ENCODE measurements around the gene CERK. TPM values are rescaled to one million over a fixed set of nuclear protein-coding genes. Genes with fewer than 3 reads are reported as not detected.

The CERK gene
- total and polyA plus RNA-seq, 2 of the 13 experiments (the other 11 are each of a cell fraction or from before 2014, with no cell fraction given): 40.3 to 41.9 TPM

DNA sequence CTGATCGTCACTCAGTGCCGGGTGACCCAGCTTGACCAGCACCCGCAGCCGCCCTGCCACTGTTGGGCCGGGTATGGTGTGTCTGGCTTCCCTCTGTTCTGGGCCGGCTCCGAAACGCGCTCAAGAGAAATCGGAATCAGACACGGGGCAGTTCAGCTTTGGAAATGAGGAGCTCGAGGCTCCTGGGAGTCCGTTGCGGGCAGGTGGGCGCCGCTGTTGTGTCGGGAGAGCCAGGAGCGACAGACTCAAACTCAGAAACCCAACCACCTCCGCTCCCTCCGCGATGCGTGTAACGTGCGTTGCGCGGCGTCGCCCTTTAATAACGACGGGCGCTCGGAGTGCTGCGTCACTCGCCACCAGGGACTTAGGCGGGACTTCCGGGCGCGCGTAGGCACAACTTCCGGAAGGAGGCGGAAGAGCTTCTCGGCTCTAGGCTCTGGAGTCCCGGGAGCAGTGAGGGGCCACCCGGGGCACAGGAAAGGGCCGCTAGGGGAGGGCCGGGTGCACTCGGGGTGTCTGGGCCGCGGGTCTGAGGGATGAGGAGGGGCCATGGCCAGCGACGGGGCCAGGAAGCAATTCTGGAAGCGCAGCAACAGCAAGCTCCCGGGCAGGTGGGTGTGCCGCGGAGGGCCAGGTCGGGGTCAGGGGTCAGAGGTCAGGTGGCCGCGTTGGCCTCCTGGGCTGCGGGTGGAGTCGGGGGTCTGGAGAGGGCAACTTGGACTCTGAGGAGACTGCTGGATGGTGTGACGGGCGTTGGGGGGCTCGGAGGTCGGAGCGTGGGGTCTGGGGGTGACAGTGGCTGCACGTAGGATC is 24.4 kb upstream of the CERK start, which contains the start of gene TBC1D22A (continued):
- TF ChIP-seq, protein P1, sequence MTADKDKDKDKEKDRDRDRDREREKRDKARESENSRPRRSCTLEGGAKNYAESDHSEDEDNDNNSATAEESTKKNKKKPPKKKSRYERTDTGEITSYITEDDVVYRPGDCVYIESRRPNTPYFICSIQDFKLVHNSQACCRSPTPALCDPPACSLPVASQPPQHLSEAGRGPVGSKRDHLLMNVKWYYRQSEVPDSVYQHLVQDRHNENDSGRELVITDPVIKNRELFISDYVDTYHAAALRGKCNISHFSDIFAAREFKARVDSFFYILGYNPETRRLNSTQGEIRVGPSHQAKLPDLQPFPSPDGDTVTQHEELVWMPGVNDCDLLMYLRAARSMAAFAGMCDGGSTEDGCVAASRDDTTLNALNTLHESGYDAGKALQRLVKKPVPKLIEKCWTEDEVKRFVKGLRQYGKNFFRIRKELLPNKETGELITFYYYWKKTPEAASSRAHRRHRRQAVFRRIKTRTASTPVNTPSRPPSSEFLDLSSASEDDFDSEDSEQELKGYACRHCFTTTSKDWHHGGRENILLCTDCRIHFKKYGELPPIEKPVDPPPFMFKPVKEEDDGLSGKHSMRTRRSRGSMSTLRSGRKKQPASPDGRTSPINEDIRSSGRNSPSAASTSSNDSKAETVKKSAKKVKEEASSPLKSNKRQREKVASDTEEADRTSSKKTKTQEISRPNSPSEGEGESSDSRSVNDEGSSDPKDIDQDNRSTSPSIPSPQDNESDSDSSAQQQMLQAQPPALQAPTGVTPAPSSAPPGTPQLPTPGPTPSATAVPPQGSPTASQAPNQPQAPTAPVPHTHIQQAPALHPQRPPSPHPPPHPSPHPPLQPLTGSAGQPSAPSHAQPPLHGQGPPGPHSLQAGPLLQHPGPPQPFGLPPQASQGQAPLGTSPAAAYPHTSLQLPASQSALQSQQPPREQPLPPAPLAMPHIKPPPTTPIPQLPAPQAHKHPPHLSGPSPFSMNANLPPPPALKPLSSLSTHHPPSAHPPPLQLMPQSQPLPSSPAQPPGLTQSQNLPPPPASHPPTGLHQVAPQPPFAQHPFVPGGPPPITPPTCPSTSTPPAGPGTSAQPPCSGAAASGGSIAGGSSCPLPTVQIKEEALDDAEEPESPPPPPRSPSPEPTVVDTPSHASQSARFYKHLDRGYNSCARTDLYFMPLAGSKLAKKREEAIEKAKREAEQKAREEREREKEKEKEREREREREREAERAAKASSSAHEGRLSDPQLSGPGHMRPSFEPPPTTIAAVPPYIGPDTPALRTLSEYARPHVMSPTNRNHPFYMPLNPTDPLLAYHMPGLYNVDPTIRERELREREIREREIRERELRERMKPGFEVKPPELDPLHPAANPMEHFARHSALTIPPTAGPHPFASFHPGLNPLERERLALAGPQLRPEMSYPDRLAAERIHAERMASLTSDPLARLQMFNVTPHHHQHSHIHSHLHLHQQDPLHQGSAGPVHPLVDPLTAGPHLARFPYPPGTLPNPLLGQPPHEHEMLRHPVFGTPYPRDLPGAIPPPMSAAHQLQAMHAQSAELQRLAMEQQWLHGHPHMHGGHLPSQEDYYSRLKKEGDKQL (CRISPR knock-in tag; IDR thresholded peaks at IDR 0.05; ENCODE audit: low read depth): 0 out of 2 replicates have a peak, but pooled peaks have one; percentile 26
- TF ChIP-seq, protein P2, sequence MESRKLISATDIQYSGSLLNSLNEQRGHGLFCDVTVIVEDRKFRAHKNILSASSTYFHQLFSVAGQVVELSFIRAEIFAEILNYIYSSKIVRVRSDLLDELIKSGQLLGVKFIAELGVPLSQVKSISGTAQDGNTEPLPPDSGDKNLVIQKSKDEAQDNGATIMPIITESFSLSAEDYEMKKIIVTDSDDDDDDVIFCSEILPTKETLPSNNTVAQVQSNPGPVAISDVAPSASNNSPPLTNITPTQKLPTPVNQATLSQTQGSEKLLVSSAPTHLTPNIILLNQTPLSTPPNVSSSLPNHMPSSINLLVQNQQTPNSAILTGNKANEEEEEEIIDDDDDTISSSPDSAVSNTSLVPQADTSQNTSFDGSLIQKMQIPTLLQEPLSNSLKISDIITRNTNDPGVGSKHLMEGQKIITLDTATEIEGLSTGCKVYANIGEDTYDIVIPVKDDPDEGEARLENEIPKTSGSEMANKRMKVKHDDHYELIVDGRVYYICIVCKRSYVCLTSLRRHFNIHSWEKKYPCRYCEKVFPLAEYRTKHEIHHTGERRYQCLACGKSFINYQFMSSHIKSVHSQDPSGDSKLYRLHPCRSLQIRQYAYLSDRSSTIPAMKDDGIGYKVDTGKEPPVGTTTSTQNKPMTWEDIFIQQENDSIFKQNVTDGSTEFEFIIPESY (CRISPR knock-in tag; IDR thresholded peaks at IDR 0.05): peak; percentile 57; the same call in 1 of the 2 replicates
- TF ChIP-seq SIN3A (IDR thresholded peaks at IDR 0.05; ENCODE audit: borderline replicate concordance, low read depth, low read length) (peak; percentile 59; the same call in 1 of the 2 replicates), ERF (CRISPR knock-in tag; IDR thresholded peaks at IDR 0.05) (peak; percentile 91), RBFOX2 (IDR thresholded peaks at IDR 0.05; ENCODE audit: low read depth, low read length) (peak; percentile 99), HNRNPH1 (optimal IDR thresholded peaks at IDR 0.05; ENCODE audit: low read depth, low read length) (no peak), MTA1 (CRISPR knock-in tag; IDR thresholded peaks at IDR 0.05; ENCODE audit: borderline replicate concordance) (peak; percentile 50; the same call in 1 of the 2 replicates), ZFX (CRISPR knock-in tag; IDR thresholded peaks at IDR 0.05; ENCODE audit: low read depth) (peak; percentile 90), CHCHD3 (CRISPR knock-in tag; IDR thresholded peaks at IDR 0.05) (no peak), ZNF253 (CRISPR knock-in tag; IDR thresholded peaks at IDR 0.05; ENCODE audit: borderline replicate concordance) (0 out of 2 replicates have a peak, but pooled peaks have one; percentile 38), SNAI1 (CRISPR knock-in tag; IDR thresholded peaks at IDR 0.05; ENCODE audit: borderline replicate concordance) (peak; percentile 64; the same call in 1 of the 2 replicates), ZFP37 (CRISPR knock-in tag; IDR thresholded peaks at IDR 0.05; ENCODE audit: borderline replicate concordance) (no peak), DR1 (CRISPR knock-in tag; IDR thresholded peaks at IDR 0.05) (peak; percentile 98)
- TF ChIP-seq, protein P3, sequence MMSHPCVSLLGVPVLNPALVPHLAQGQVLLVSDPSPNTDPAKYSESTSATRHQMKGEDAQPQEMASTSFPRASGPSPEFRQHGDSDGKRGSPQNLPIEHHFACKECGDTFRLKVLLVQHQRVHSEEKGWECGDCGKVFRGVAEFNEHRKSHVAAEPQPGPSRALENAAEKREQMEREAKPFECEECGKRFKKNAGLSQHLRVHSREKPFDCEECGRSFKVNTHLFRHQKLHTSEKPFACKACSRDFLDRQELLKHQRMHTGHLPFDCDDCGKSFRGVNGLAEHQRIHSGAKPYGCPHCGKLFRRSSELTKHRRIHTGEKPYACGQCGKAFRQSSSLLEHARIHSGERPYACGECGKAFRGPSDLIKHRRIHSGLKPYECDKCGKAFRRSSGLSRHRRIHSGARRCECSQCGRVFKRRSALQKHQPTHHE (CRISPR knock-in tag; IDR thresholded peaks at IDR 0.05; ENCODE audit: borderline replicate concordance): peak; percentile 80; the same call in 1 of the 2 replicates
- TF ChIP-seq, protein P4, sequence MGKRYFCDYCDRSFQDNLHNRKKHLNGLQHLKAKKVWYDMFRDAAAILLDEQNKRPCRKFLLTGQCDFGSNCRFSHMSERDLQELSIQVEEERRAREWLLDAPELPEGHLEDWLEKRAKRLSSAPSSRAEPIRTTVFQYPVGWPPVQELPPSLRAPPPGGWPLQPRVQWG (CRISPR knock-in tag; IDR thresholded peaks at IDR 0.05; ENCODE audit: borderline replicate concordance, low read depth): no peak; the same call in 1 of the 2 replicates
- TF ChIP-seq, protein P5, sequence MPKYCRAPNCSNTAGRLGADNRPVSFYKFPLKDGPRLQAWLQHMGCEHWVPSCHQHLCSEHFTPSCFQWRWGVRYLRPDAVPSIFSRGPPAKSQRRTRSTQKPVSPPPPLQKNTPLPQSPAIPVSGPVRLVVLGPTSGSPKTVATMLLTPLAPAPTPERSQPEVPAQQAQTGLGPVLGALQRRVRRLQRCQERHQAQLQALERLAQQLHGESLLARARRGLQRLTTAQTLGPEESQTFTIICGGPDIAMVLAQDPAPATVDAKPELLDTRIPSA (CRISPR knock-in tag; IDR thresholded peaks at IDR 0.05; ENCODE audit: borderline replicate concordance): no peak
- TF ChIP-seq, protein P6, sequence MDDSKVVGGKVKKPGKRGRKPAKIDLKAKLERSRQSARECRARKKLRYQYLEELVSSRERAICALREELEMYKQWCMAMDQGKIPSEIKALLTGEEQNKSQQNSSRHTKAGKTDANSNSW (CRISPR knock-in tag; IDR thresholded peaks at IDR 0.05; ENCODE audit: borderline replicate concordance): no peak; the same call in 1 of the 2 replicates

Data from HepG2 (cell line).